ENCODE results near the gene PTPN14. TPM values are rescaled to one million over a fixed set of nuclear protein-coding genes. Genes with fewer than 3 reads are reported as not detected.

The PTPN14 gene
- total RNA-seq, 4 donors from 2014 or later, result 4.5 to 9.7 (median 7.1) TPM

- H3K4me1 ChIP-seq, result peaks cover 0 to under 1% (median 0%) of the 10 kb centered on the region in 4 donors
- DNase-seq, result no peak
- TF ChIP-seq POLR2A (IDR thresholded peaks at IDR 0.05) (no peak), EP300 (IDR thresholded peaks at IDR 0.05; ENCODE audit: low read depth) (no peak), POLR2AphosphoS5 (IDR thresholded peaks at IDR 0.05) (no peak), CTCF (IDR thresholded peaks at IDR 0.05) (no peak)
- H3K27ac ChIP-seq, result no peak overlapping the region
- H3K27me3 ChIP-seq, result no peaks in the 10 kb centered on the region
- H3K9me3 ChIP-seq, result no peaks in the 10 kb centered on the region
- no peak overlapping the region for H3K4me3 ChIP-seq
- H3K36me3 ChIP-seq, result no peaks in the 10 kb centered on the region
- 95 to 100% methylated on average over 1 to 4 of the region's 4 CpGs for WGBS, 2 donors (ENCODE audit: low coverage in 1 of 2)
- intact Hi-C loops (cut with DNase I; ENCODE audit: low total_unique reads), result no loop called here
- in situ Hi-C loops (cut with MboI; ENCODE audit: low pct_ligation_motif_present in 1 of 4, low pct_unique_long_range_greater_than_20kb in 1 of 4, low sequenced_read_pairs in 3 of 4), result no loop called here
Observed at GRCh38 chr1:214461305-214461704, 90.1 kb downstream of the PTPN14 start.

GRCh38 chr1:214460304-214460916, 91.0 kb downstream of the PTPN14 start:
- no peaks in the 10 kb centered on the region for H3K9me3 ChIP-seq
- TF ChIP-seq CTCF (IDR thresholded peaks at IDR 0.05), result no peak
- no peak for TF ChIP-seq POLR2AphosphoS5 (IDR thresholded peaks at IDR 0.05)
- TF ChIP-seq POLR2A (IDR thresholded peaks at IDR 0.05), result no peak
- TF ChIP-seq EP300 (IDR thresholded peaks at IDR 0.05; ENCODE audit: low read depth), result no peak
- intact Hi-C loops (cut with DNase I; ENCODE audit: low total_unique reads), result no loop called here
- H3K27me3 ChIP-seq, result no peaks in the 10 kb centered on the region
- H3K27ac ChIP-seq, result no peak overlapping the region
- WGBS, 2 donors (ENCODE audit: low coverage in 1 of 2), result 53 to 100% methylated on average over 1 to 2 of the region's 2 CpGs
- in situ Hi-C loops (cut with MboI; ENCODE audit: low pct_ligation_motif_present in 1 of 4, low pct_unique_long_range_greater_than_20kb in 1 of 4, low sequenced_read_pairs in 3 of 4), result no loop called here
- no peak for DNase-seq
- H3K4me3 ChIP-seq, result no peak overlapping the region
- no peaks in the 10 kb centered on the region for H3K36me3 ChIP-seq
- no peaks in the 10 kb centered on the region for H3K4me1 ChIP-seq

- WGBS, 2 donors (ENCODE audit: low coverage in 1 of 2), result 92% methylated on average over 3 of the region's 3 CpGs; no CpG with 5 or more reads in 1 of the 2 donors
- Histone ChIP-seq H3K27ac (no peak overlapping the region), H3K4me3 (no peak overlapping the region), H3K9me3 (no peaks in the 10 kb centered on the region), H3K36me3 (no peaks in the 10 kb centered on the region), H3K27me3 (no peaks in the 10 kb centered on the region), H3K4me1 (no peaks in the 10 kb centered on the region)
- no peak for TF ChIP-seq POLR2A (IDR thresholded peaks at IDR 0.05)
- no peak for TF ChIP-seq POLR2AphosphoS5 (IDR thresholded peaks at IDR 0.05)
- no peak for TF ChIP-seq EP300 (IDR thresholded peaks at IDR 0.05; ENCODE audit: low read depth)
- TF ChIP-seq CTCF (IDR thresholded peaks at IDR 0.05), result no peak
- intact Hi-C loops (cut with DNase I; ENCODE audit: low total_unique reads) (no loop called here), in situ Hi-C loops (cut with MboI; ENCODE audit: low pct_ligation_motif_present in 1 of 4, low pct_unique_long_range_greater_than_20kb in 1 of 4, low sequenced_read_pairs in 3 of 4) (no loop called here)
- no peak for DNase-seq
Observed at GRCh38 chr1:214459895-214460294, 91.5 kb downstream of the PTPN14 start.

- Histone ChIP-seq H3K36me3 (no peaks in the 10 kb centered on the region), H3K27ac (no peak overlapping the region), H3K4me3 (no peak overlapping the region), H3K27me3 (no peaks in the 10 kb centered on the region), H3K4me1 (peaks cover 0 to 4% (median 0%) of the 10 kb centered on the region in 4 donors), H3K9me3 (no peaks in the 10 kb centered on the region)
- in situ Hi-C loops (cut with MboI; ENCODE audit: low pct_ligation_motif_present in 1 of 4, low pct_unique_long_range_greater_than_20kb in 1 of 4, low sequenced_read_pairs in 3 of 4) (no loop called here), intact Hi-C loops (cut with DNase I; ENCODE audit: low total_unique reads) (no loop called here)
- WGBS, 2 donors (ENCODE audit: low coverage in 1 of 2), result 57 to 69% methylated on average over 1 of the region's 1 CpG
- DNase-seq, result no peak
- TF ChIP-seq POLR2A (IDR thresholded peaks at IDR 0.05), result no peak
- TF ChIP-seq EP300 (IDR thresholded peaks at IDR 0.05; ENCODE audit: low read depth), result no peak
- TF ChIP-seq CTCF (IDR thresholded peaks at IDR 0.05), result no peak
- no peak for TF ChIP-seq POLR2AphosphoS5 (IDR thresholded peaks at IDR 0.05)
Observed at GRCh38 chr1:214458541-214458940, 92.9 kb downstream of the PTPN14 start.

All from transverse colon (tissue), 4 donors.